Activated naive CD8-positive, alpha-beta T cell treated with anti-CD3 and anti-CD28 coated beads, Interleukin-2, amount 10 ng/mL, durations not matched to agents 7 days and 5 days (primary cell): ENCODE measurements around the gene SLC37A3. TPM values are rescaled to one million over a fixed set of nuclear protein-coding genes. Genes with fewer than 3 reads are reported as not detected.

Experiments used
- ATAC-seq: fragments of 150-1000 bp; cut with Tn5 transposase; one replicate; pipeline ENCODE4 v1.10.0; 2021; ENCODE audit warnings: low read depth, moderate library complexity
- POLR2A ChIA-PET: fragments of 350-600 bp; sonication (Branson Sonifier 250); formaldehyde crosslinking; loops from one replicate; lab custom pipeline; 2021; ENCODE audit warnings: antibody characterized with exemption; lab: Charles Lee
- DNase-seq: peaks from one replicate; pipeline ENCODE4 v3.0.0; 2021
- H3K27ac Mint-ChIP-seq: one replicate; pipeline ENCODE4 v1.8.0; 2022; ENCODE audit warnings: mild to moderate bottlenecking, mixed read lengths
- H3K27me3 Mint-ChIP-seq: one replicate; pipeline ENCODE4 v1.8.0; 2022; ENCODE audit warnings: mild to moderate bottlenecking, moderate library complexity, mixed read lengths
- H3K36me3 Mint-ChIP-seq: one replicate; pipeline ENCODE4 v1.8.0; 2021; ENCODE audit warnings: mild to moderate bottlenecking, mixed read lengths
- H3K4me1 Mint-ChIP-seq: one replicate; pipeline ENCODE4 v1.8.0; 2021; ENCODE audit warnings: mixed read lengths
- H3K4me3 Mint-ChIP-seq: one replicate; pipeline ENCODE4 v1.8.0; 2022; ENCODE audit warnings: mild to moderate bottlenecking, moderate library complexity, mixed read lengths
- H3K9me3 Mint-ChIP-seq: one replicate; pipeline ENCODE4 v1.8.0; 2021; ENCODE audit warnings: mixed read lengths
- total RNA-seq, 2 experiments: library from RNA; stranded (reverse); gene quantifications; one replicate each; pipeline ENCODE4 v1.2.3, GENCODE V29; 2021

SLC37A3 gene
- total RNA-seq: 10 to 100 TPM; 33.6 to 37.7 TPM

DNA sequence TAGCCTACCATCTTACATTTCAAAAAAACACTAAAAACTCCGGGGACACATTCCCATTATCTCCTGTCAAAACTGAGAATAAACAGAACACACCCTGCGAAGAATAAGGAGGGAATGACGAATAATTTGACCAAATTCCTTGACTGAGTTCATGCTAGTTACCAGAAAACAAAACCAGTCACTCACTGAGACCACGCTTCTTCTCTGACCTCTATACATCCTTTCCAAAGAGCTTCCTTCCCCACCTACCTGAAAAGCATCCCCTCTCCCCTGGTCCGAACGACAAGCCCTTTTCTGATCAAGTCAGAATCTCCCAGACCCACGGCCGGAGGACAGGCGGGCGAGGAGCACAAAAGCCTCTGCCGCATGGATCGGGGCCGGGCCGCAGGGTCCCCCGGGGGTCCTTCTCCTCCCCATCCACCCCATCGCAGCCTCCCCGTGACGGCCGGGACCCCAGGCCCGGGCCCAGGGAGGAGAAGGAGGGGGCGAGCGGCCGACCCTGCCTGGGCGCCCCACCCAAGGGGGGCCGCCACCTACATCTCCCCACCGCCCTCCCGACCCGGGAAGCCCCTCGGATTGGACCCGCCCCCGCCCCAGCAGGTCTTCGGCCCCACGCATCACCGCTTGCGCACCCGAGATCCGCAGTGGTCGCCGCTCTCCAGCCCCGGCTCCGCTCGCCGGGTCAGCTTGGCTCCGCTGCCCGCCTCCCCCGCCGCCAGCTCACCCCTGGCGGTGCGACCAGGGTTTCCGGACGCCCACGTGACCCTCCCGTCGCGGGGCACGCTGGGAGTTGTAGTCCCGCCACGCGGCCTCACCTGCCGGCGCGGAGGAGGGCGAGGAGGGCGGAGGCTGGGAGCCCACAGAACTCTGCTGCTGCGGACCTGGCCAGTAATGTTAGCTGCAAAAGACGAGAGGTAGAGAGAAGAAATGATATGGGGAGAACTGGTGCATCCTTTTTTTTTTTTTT is at the start of gene SLC37A3:
Gene SLC37A3 (minus strand): TSS at position 747 of the 967 bp plus-strand sequence. CDS start 16,004 bp downstream, outside the sequence.
- peak; percentile 92 for DNase-seq

DNA sequence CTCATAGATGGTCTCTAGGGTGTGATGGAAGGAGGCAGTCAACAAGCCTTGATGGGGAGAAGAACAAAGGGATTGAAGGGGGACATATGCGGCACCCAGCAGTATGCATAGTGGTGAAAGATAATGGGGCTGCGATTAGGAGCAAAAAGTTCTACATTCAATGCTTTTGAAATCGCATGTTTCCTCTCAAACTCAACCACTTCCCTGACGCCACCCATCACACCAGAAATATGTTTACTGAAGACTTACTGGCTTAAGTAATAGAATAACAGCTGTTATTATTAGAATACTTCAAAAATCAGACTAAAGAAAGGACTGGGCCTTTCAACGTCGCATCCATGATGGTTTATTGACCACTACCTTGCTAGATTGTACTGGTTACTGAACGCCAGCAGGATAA is 49.5 kb upstream of the SLC37A3 start:
- POLR2A ChIA-PET: no interaction called here
- DNase-seq: no peak
- no peak overlapping the region for H3K27ac Mint-ChIP-seq
- peaks cover 7% of the 10 kb centered on the region for H3K4me1 Mint-ChIP-seq
- H3K36me3 Mint-ChIP-seq: peaks cover 6% of the 10 kb centered on the region
- no peaks in the 10 kb centered on the region for H3K9me3 Mint-ChIP-seq
- ATAC-seq: no peak
- H3K27me3 Mint-ChIP-seq: no peaks in the 10 kb centered on the region
- H3K4me3 Mint-ChIP-seq: no peak overlapping the region

More for the DNA sequence above, at the start of gene SLC37A3:
- Mint-ChIP-seq H3K36me3 (peaks cover 2% of the 10 kb centered on the region), H3K9me3 (no peaks in the 10 kb centered on the region), H3K4me3 (peak within 1 kb of the TSS; percentile 91), H3K4me1 (peaks cover 23% of the 10 kb centered on the region), H3K27ac (peak within 1 kb of the TSS; percentile 86), H3K27me3 (no peaks in the 10 kb centered on the region)
- POLR2A ChIA-PET: interaction anchor here (0.5 to 1.8 kb wide), 13 partner anchors 8 to 1310 kb away, joined by 3 to 7 read pairs (median 3); no protein-coding TSS in a partner anchor
- ATAC-seq: peak; percentile 97

DNA sequence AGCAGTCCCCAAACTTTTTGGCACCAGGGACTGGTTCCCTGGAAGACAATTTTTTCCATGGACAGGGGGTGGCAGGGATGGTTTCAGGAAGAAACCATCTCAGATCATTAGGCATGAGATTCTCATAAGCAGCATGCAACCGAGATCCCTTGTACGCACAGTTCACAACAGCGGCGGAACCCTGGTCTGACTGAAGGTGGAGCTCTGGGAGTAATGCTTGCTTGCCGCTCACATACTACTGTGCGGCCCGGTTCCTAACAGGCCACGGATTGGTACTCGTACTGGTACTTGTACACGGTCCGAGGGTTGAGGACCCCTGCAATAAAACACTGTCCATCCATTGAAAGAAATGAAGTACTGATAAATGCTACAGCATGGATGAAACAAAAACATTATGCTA is 48.1 kb upstream of the SLC37A3 start:
- no peak for DNase-seq
- H3K9me3 Mint-ChIP-seq: no peaks in the 10 kb centered on the region
- H3K4me3 Mint-ChIP-seq: no peak overlapping the region
- H3K4me1 Mint-ChIP-seq: peaks cover 7% of the 10 kb centered on the region
- no peaks in the 10 kb centered on the region for H3K36me3 Mint-ChIP-seq
- POLR2A ChIA-PET: no interaction called here
- no peaks in the 10 kb centered on the region for H3K27me3 Mint-ChIP-seq
- ATAC-seq: no peak
- no peak overlapping the region for H3K27ac Mint-ChIP-seq

DNA sequence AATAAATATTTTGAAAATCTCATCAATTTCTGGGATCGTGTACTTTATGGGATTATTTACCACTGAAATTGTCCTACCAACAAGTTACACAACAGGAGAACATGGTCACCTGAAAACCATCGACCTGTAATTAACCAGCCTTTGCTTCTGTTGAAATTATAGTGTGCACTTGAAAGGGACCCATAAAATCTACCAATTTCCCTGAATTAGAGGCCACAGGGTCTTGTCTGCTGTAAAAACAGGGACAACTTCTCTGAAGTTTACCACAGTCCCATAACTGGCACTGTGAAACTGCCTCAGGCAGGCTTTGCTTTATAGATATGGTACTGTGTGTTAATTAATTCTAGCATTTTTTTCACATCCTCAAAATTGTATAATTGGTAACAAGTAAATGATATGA is 43.2 kb upstream of the SLC37A3 start:
- H3K27ac Mint-ChIP-seq: no peak overlapping the region
- ATAC-seq (no peak), DNase-seq (no peak)
- H3K27me3 Mint-ChIP-seq: no peaks in the 10 kb centered on the region
- no peak overlapping the region for H3K4me3 Mint-ChIP-seq
- no peaks in the 10 kb centered on the region for H3K36me3 Mint-ChIP-seq
- POLR2A ChIA-PET: no interaction called here
- no peaks in the 10 kb centered on the region for H3K9me3 Mint-ChIP-seq
- peaks cover 1% of the 10 kb centered on the region for H3K4me1 Mint-ChIP-seq

DNA sequence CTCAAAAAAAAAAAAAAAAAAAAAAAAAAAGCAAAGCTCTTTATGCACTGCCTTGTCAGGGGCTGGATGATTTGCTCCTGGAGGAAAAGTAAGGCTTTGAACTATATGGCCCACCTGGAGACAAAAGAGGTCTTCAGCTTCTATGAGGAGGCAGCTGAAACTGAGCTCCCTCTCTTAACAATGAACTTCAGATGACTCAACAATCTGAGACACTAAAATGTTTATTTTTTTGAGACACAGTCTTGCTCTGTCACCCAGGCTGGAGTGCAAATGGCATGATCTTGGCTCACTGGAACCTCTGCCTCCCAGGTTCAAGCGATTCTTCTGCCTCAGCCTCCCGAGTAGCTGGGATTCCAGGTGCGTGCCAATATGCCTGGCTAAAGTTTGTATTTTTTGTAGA is 42.3 kb upstream of the SLC37A3 start:
- no peak for ATAC-seq

DNA sequence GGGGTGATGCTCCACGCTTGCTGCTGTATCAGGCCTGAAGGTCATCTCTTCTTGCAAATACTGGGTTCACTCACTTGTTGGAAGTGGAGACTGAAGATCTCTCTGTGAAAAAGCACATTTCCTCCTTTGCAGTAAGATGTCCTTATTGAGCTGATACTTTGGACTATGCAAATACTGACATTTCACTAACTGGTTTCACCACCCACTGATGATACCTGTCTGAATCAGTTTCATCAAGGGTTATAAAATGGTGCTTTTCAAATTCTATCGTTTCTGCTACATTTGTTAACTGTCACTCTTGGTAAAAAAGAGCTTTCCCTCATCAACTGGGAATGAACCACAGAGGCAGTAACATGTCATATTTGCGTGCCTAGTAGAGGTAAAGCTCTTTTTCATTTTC is 41.0 kb upstream of the SLC37A3 start:
- Mint-ChIP-seq H3K4me1 (peaks cover 1% of the 10 kb centered on the region), H3K27me3 (no peaks in the 10 kb centered on the region)
- POLR2A ChIA-PET: interaction anchor here (0.8 kb wide), 1 partner anchor 22 kb away, joined by 3 read pairs; no protein-coding TSS in a partner anchor

More for the DNA sequence above, 42.3 kb upstream of the SLC37A3 start:
- POLR2A ChIA-PET: no interaction called here
- no peak for DNase-seq
- Mint-ChIP-seq H3K36me3 (no peaks in the 10 kb centered on the region), H3K9me3 (no peaks in the 10 kb centered on the region), H3K27me3 (no peaks in the 10 kb centered on the region), H3K4me1 (peaks cover 1% of the 10 kb centered on the region), H3K27ac (no peak overlapping the region), H3K4me3 (no peak overlapping the region)

GRCh38 chr7:140435252-140435895 is 37.0 kb upstream of the SLC37A3 start:
- POLR2A ChIA-PET: no interaction called here
- Mint-ChIP-seq H3K27ac (no peak overlapping the region), H3K36me3 (no peaks in the 10 kb centered on the region), H3K4me3 (no peak overlapping the region), H3K4me1 (no peaks in the 10 kb centered on the region), H3K27me3 (no peaks in the 10 kb centered on the region), H3K9me3 (no peaks in the 10 kb centered on the region)
- ATAC-seq (no peak), DNase-seq (no peak)

More for the DNA sequence above, 41.0 kb upstream of the SLC37A3 start:
- Mint-ChIP-seq H3K36me3 (no peaks in the 10 kb centered on the region), H3K27ac (no peak overlapping the region), H3K9me3 (no peaks in the 10 kb centered on the region), H3K4me3 (no peak overlapping the region)
- ATAC-seq (no peak), DNase-seq (no peak)

DNA sequence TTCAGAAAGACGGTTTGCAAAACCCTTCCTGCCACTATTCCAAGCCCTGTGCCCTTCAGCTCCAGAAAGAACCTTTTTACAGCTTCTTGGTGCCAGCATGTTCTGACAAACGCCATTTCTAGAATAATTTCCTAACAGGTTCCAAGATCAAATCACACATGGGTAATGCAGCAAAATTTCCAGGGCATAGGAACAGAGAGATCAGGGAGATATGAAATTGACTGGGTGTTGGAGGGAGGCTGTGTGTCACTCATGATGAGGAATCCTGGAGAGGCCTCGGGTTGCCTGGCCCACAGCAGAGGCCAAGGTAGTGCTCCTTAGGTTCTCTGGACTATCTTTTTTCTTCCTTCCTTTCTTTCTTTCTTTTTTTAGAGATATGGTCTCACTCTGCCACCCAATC is 35.1 kb upstream of the SLC37A3 start:
- H3K27ac Mint-ChIP-seq: no peak overlapping the region
- H3K36me3 Mint-ChIP-seq: no peaks in the 10 kb centered on the region
- no peaks in the 10 kb centered on the region for H3K4me1 Mint-ChIP-seq
- DNase-seq (no peak), ATAC-seq (no peak)
- H3K27me3 Mint-ChIP-seq: no peaks in the 10 kb centered on the region
- no peak overlapping the region for H3K4me3 Mint-ChIP-seq
- H3K9me3 Mint-ChIP-seq: no peaks in the 10 kb centered on the region
- POLR2A ChIA-PET: no interaction called here

- peaks cover 8% of the 10 kb centered on the region for H3K36me3 Mint-ChIP-seq
- no peak for DNase-seq
- no peak for ATAC-seq
- no peaks in the 10 kb centered on the region for H3K4me1 Mint-ChIP-seq
- no peaks in the 10 kb centered on the region for H3K27me3 Mint-ChIP-seq
- no peak overlapping the region for H3K4me3 Mint-ChIP-seq
- H3K27ac Mint-ChIP-seq: no peak overlapping the region
- POLR2A ChIA-PET: no interaction called here
- H3K9me3 Mint-ChIP-seq: no peaks in the 10 kb centered on the region
Observed at GRCh38 chr7:140426130-140426529, 27.8 kb upstream of the SLC37A3 start.

- H3K27me3 Mint-ChIP-seq: no peaks in the 10 kb centered on the region
- POLR2A ChIA-PET: no interaction called here
- no peak overlapping the region for H3K4me3 Mint-ChIP-seq
- peaks cover 8% of the 10 kb centered on the region for H3K36me3 Mint-ChIP-seq
- no peaks in the 10 kb centered on the region for H3K4me1 Mint-ChIP-seq
- no peak for DNase-seq
- ATAC-seq: no peak
- no peak overlapping the region for H3K27ac Mint-ChIP-seq
- no peaks in the 10 kb centered on the region for H3K9me3 Mint-ChIP-seq
Observed at GRCh38 chr7:140425718-140426117, 27.4 kb upstream of the SLC37A3 start.

DNA sequence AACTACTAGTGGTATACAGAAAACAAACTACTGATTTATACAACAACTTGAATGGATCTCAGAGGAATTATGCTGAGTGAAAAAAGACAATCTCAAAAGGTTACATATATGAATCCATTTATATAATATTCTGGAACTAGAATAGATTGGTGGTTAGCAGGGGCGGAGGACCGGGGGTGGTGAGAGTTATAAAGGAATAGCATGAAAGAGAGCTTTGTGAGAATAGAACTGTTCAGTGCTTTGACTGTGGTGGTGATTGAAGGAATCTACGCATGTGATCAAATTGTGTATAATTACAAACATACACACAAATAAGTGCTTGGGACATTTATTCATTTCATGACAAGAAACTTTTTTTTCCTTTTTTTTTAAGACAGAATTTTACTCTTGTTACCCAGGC is 25.2 kb upstream of the SLC37A3 start:
- Mint-ChIP-seq H3K27ac (no peak overlapping the region), H3K27me3 (no peaks in the 10 kb centered on the region), H3K4me1 (no peaks in the 10 kb centered on the region), H3K4me3 (no peak overlapping the region), H3K9me3 (no peaks in the 10 kb centered on the region), H3K36me3 (peaks cover 10% of the 10 kb centered on the region)
- POLR2A ChIA-PET: no interaction called here
- DNase-seq: no peak
- no peak for ATAC-seq

DNA sequence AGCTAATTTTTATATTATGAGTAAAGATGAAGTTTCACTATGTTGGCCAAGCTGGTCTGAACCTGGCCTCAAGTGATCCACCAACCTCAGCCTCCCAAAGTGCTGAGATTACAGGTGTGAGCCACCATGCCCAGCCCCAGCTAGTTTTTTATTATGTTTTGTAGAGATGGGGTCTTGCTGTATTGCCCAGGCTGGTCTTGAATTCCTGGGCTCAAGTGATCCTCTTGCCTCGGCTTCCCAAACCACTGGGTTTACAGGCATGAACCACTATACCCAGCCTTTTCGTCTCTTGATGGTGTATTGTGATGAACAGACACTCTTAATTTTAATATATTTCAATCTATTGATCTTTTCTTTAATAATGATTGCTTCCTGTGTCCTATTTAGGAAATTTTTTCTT is 23.2 kb upstream of the SLC37A3 start:
- H3K36me3 Mint-ChIP-seq: peaks cover 11% of the 10 kb centered on the region
- no peak overlapping the region for H3K27ac Mint-ChIP-seq
- H3K9me3 Mint-ChIP-seq: no peaks in the 10 kb centered on the region
- H3K4me3 Mint-ChIP-seq: no peak overlapping the region
- POLR2A ChIA-PET: no interaction called here
- no peak for ATAC-seq
- DNase-seq: no peak
- H3K27me3 Mint-ChIP-seq: no peaks in the 10 kb centered on the region
- H3K4me1 Mint-ChIP-seq: peaks cover 5% of the 10 kb centered on the region

- Mint-ChIP-seq H3K36me3 (peaks cover 7% of the 10 kb centered on the region), H3K4me1 (peaks cover 10% of the 10 kb centered on the region), H3K9me3 (no peaks in the 10 kb centered on the region), H3K4me3 (no peak overlapping the region), H3K27me3 (no peaks in the 10 kb centered on the region), H3K27ac (no peak overlapping the region)
- DNase-seq (no peak), ATAC-seq (no peak)
- POLR2A ChIA-PET: interaction anchor here (0.7 kb wide), 1 partner anchor 12 kb away, joined by 3 read pairs; no protein-coding TSS in a partner anchor
Observed at GRCh38 chr7:140418653-140419052, 20.3 kb upstream of the SLC37A3 start.
